CD14-positive monocyte (primary cell): Measurements from ENCODE around the gene CCL22. TPM values are rescaled to one million over a fixed set of nuclear protein-coding genes. Genes with fewer than 3 reads are reported as not detected.

Experiments used
- DNase-seq, 3 donors: peaks; one replicate each; pipeline ENCODE4 v3.0.0-alpha.2; 2011 to 2022
- H2AFZ ChIP-seq: 2 replicates; pipeline ENCODE4 v1.6.0; 2012; ENCODE audit warnings: mild to moderate bottlenecking, low read depth, low read length, inconsistent platforms; ENCODE audit not compliant: insufficient read depth, poor library complexity, severe bottlenecking
- H3K27ac ChIP-seq, 2 donors: 1 replicate in 1 of 2; 2 replicates in 1 of 2; pipeline ENCODE4 v1.5.1; 2012 to 2013; ENCODE audit warnings: low read length in 2 of 2, control low read depth in 1 of 2, inconsistent platforms in 1 of 2, low read depth in 1 of 2, mild to moderate bottlenecking in 1 of 2
- H3K27me3 ChIP-seq, 2 donors: one replicate each; pipeline versions ENCODE4 v1.6.0 to v1.6.1; 2011 to 2013; ENCODE audit warnings: low read length in 2 of 2; ENCODE audit not compliant: control insufficient read depth in 2 of 2, insufficient read depth in 2 of 2
- H3K36me3 ChIP-seq, 2 donors: replicated peaks in 1 of 2; 1 replicate in 1 of 2; 2 replicates in 1 of 2; pipeline versions ENCODE4 v1.5.1 to v1.6.1; 2012 to 2013; ENCODE audit warnings: low read length in 2 of 2, control low read depth in 1 of 2, inconsistent platforms in 1 of 2, mild to moderate bottlenecking in 1 of 2; ENCODE audit not compliant: insufficient read depth in 2 of 2, control insufficient read depth in 1 of 2
- H3K4me1 ChIP-seq, 2 donors: 1 replicate in 1 of 2; 2 replicates in 1 of 2; pipeline versions ENCODE4 v1.5.1 to v1.6.1; 2012 to 2013; ENCODE audit warnings: low read length in 2 of 2, control low read depth in 1 of 2, inconsistent platforms in 1 of 2, mild to moderate bottlenecking in 1 of 2, moderate library complexity in 1 of 2; ENCODE audit not compliant: insufficient read depth in 2 of 2, control insufficient read depth in 1 of 2
- H3K4me2 ChIP-seq: replicated peaks from 2 replicates; pipeline ENCODE3; 2012; ENCODE audit warnings: low read length, moderate library complexity, mild to moderate bottlenecking; ENCODE audit not compliant: poor library complexity, severe bottlenecking; ENCODE audit errors: extremely low read depth
- H3K4me3 ChIP-seq, 3 experiments: fragments of 200-600 bp in 1 of 3; sonication (generic) in 1 of 3; replicated peaks in 1 of 3; 1 replicate in 2 of 3; 2 replicates in 1 of 3; pipeline ENCODE4 v1.5.1; 2011 to 2013; ENCODE audit warnings: low read length in 3 of 3, mild to moderate bottlenecking in 3 of 3, control low read depth in 2 of 3, low read depth in 2 of 3, inconsistent platforms in 1 of 3, moderate library complexity in 1 of 3
- H3K79me2 ChIP-seq: 2 replicates; pipeline ENCODE4 v1.6.0; 2012; ENCODE audit warnings: mild to moderate bottlenecking, control low read depth, inconsistent platforms, low read length, moderate library complexity; ENCODE audit not compliant: insufficient read depth
- H3K9ac ChIP-seq: 2 replicates; pipeline ENCODE4 v1.6.0; 2017; ENCODE audit warnings: low read length, mild to moderate bottlenecking; ENCODE audit not compliant: insufficient read depth, poor library complexity, severe bottlenecking
- H3K9me3 ChIP-seq, 2 donors: replicated peaks in 1 of 2; 1 replicate in 1 of 2; 2 replicates in 1 of 2; pipeline versions ENCODE4 v1.5.1 to v1.6.1; 2012 to 2013; ENCODE audit warnings: low read length in 2 of 2, control low read depth in 1 of 2; ENCODE audit not compliant: control insufficient read depth in 1 of 2, insufficient read depth in 1 of 2
- H4K20me1 ChIP-seq: 2 replicates; pipeline ENCODE4 v1.6.0; 2012; ENCODE audit warnings: mild to moderate bottlenecking, low read length, control low read depth, moderate library complexity; ENCODE audit not compliant: insufficient read depth
- H3K27ac Mint-ChIP-seq, 7 donors: one replicate each; pipeline ENCODE4 v1.8.0; 2020; ENCODE audit warnings: mild to moderate bottlenecking in 7 of 7, mixed read lengths in 7 of 7, moderate library complexity in 6 of 7, inconsistent platforms in 2 of 7
- H3K27me3 Mint-ChIP-seq, 3 donors: one replicate each; pipeline ENCODE4 v1.8.0; 2021 to 2022; ENCODE audit warnings: low read depth in 3 of 3, mild to moderate bottlenecking in 3 of 3, mixed read lengths in 3 of 3, moderate library complexity in 3 of 3, inconsistent platforms in 1 of 3
- H3K36me3 Mint-ChIP-seq, 2 donors: one replicate each; pipeline ENCODE4 v1.8.0; 2020; ENCODE audit warnings: mixed read lengths in 2 of 2, inconsistent platforms in 1 of 2, mild to moderate bottlenecking in 1 of 2
- H3K4me1 Mint-ChIP-seq: one replicate; pipeline ENCODE4 v1.8.0; 2020; ENCODE audit warnings: mild to moderate bottlenecking, mixed read lengths
- H3K4me3 Mint-ChIP-seq, 2 donors: one replicate each; pipeline ENCODE4 v1.8.0; 2020; ENCODE audit warnings: mild to moderate bottlenecking in 2 of 2, mixed read lengths in 2 of 2, moderate library complexity in 1 of 2
- H3K9me3 Mint-ChIP-seq, 7 donors: one replicate each; pipeline ENCODE4 v1.8.0; 2020 to 2022; ENCODE audit warnings: mixed read lengths in 7 of 7, mild to moderate bottlenecking in 6 of 7, moderate library complexity in 6 of 7, inconsistent platforms in 2 of 7
- WGBS: methylation state at CpG from one replicate; pipeline ENCODE4 v1.1.5; 2013; ENCODE audit warnings: missing lambda C conversion rate; ENCODE audit not compliant: insufficient coverage; 5-methylcytosine and 5-hydroxymethylcytosine counted together
- intact Hi-C, 2 donors: fragments of 100-400 bp; cut with micrococcal nuclease; formaldehyde crosslinking; loops; one replicate each; pipeline versions ENCODE4 v1.15.0 to v1.15.1; 2023
- polyA minus RNA-seq: library from RNA; depleted of rRNA, polyadenylated mRNA; stranded (reverse); fragments of >200 nt; gene quantifications from 2 replicates; pipeline ENCODE4 v1.2.3, GENCODE V29; 2012
- polyA plus RNA-seq, 3 donors: library from polyadenylated mRNA; depleted of rRNA in 1 of 3; unstranded in 2 of 3; stranded (reverse) in 1 of 3; fragments of 300-500 nt in 2 of 3; fragments of >200 nt in 1 of 3; fragmentation: Illumina TruSeq in 2 of 3; gene quantifications; 1 replicate in 2 of 3; 2 replicates in 1 of 3; pipeline ENCODE4 v1.2.3, GENCODE V29; 2012 to 2021
- total RNA-seq, 12 experiments: library from RNA in 1 of 12; stranded (reverse) in 1 of 12; fragments of 120-200 nt in 1 of 12; gene quantifications; one replicate each; pipeline ENCODE4 v1.2.4 and lab custom pipeline; 2013 to 2026; ENCODE audit warnings: mixed read lengths in 6 of 12, inconsistent platforms in 1 of 12
- TF ChIP-seq, protein P1 (sequence below): fragments of 200-600 bp; IDR thresholded peaks from one replicate; pipeline ENCODE4 v1.8.0; 2022; ENCODE audit warnings: antibody characterized with exemption, mild to moderate bottlenecking

Gene CCL22
- total RNA-seq (2013): 0.02 TPM
- under 1 TPM; 0.04 to 0.18 (median 0.15) TPM for polyA plus RNA-seq
- under 0.01 TPM in 1 of 2 replicates, not detected in the other for polyA minus RNA-seq
- total RNA-seq (lab: John Stamatoyannopoulos, UW): 0.06 to 1.6 (median 0.96) reads per million in 11 experiments

GRCh38 chr16:57358527-57359095 lies at the start of gene CCL22:
Gene CCL22 (plus strand): TSS chr16:57358783. CDS start chr16:57358817, 34 bp downstream.
- WGBS: 71% methylated on average over 9 of the region's 9 CpGs
- Histone ChIP-seq H3K4me1 (peaks cover 17 to 19% of the 10 kb centered on the region in 2 donors), H3K4me3 (no peak within 1 kb of the TSS), H3K9ac (no peak within 1 kb of the TSS), H3K79me2 (no peaks in the 10 kb centered on the region), H3K9me3 (no peaks in the 10 kb centered on the region), H4K20me1 (no peaks in the 10 kb centered on the region), H2AFZ (peak within 1 kb of the TSS; percentile 32), H3K27ac (peak within 1 kb of the TSS in 1 of 2 donors; percentile 49), H3K27me3 (no peaks in the 10 kb centered on the region), H3K36me3 (no peaks in the 10 kb centered on the region), H3K4me2 (no peak within 1 kb of the TSS)
- H3K36me3 Mint-ChIP-seq: no peaks in the 10 kb centered on the region
- peak within 1 kb of the TSS in 1 of 2 donors; percentile 19 for H3K4me3 Mint-ChIP-seq
- peaks cover 8 to 18% (median 10%) of the 10 kb centered on the region in 3 donors for H3K27me3 Mint-ChIP-seq
- intact Hi-C loops: no loop called here
- peaks cover 19% of the 10 kb centered on the region for H3K4me1 Mint-ChIP-seq
- peak within 1 kb of the TSS; percentile 3 to 83 (median 63) for H3K27ac Mint-ChIP-seq
- TF ChIP-seq, protein P1, sequence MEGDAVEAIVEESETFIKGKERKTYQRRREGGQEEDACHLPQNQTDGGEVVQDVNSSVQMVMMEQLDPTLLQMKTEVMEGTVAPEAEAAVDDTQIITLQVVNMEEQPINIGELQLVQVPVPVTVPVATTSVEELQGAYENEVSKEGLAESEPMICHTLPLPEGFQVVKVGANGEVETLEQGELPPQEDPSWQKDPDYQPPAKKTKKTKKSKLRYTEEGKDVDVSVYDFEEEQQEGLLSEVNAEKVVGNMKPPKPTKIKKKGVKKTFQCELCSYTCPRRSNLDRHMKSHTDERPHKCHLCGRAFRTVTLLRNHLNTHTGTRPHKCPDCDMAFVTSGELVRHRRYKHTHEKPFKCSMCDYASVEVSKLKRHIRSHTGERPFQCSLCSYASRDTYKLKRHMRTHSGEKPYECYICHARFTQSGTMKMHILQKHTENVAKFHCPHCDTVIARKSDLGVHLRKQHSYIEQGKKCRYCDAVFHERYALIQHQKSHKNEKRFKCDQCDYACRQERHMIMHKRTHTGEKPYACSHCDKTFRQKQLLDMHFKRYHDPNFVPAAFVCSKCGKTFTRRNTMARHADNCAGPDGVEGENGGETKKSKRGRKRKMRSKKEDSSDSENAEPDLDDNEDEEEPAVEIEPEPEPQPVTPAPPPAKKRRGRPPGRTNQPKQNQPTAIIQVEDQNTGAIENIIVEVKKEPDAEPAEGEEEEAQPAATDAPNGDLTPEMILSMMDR: no peak
- H3K9me3 Mint-ChIP-seq: no peaks in the 10 kb centered on the region
- DNase-seq: peak; percentile 41 to 82 (median 53)

- Histone ChIP-seq H3K4me2 (no peak overlapping the region), H3K79me2 (no peaks in the 10 kb centered on the region), H3K27ac (no peak overlapping the region), H3K27me3 (no peaks in the 10 kb centered on the region), H3K9me3 (no peaks in the 10 kb centered on the region), H3K36me3 (no peaks in the 10 kb centered on the region), H4K20me1 (no peaks in the 10 kb centered on the region), H2AFZ (no peak overlapping the region), H3K4me3 (no peak overlapping the region), H3K4me1 (no peaks in the 10 kb centered on the region), H3K9ac (no peak overlapping the region)
- peaks cover 8 to 26% (median 14%) of the 10 kb centered on the region in 3 donors for H3K27me3 Mint-ChIP-seq
- H3K4me3 Mint-ChIP-seq: no peak overlapping the region
- WGBS: no CpG with 5 or more reads among the region's 4 CpGs
- peaks cover 3% of the 10 kb centered on the region for H3K4me1 Mint-ChIP-seq
- no peaks in the 10 kb centered on the region for H3K36me3 Mint-ChIP-seq
- TF ChIP-seq, protein P1: no peak
- H3K27ac Mint-ChIP-seq: no peak overlapping the region
- peaks cover 0 to 2% (median 0%) of the 10 kb centered on the region in 7 donors for H3K9me3 Mint-ChIP-seq
- no peak for DNase-seq
- intact Hi-C loops: no loop called here
Observed at GRCh38 chr16:57310801-57311200, 47.8 kb upstream of the CCL22 start.
